Gastroesophageal sphincter (tissue), 4 donors: Measurements from ENCODE around the gene PPIF. TPM values are rescaled to one million over a fixed set of nuclear protein-coding genes. Genes with fewer than 3 reads are reported as not detected.

Experiments
- ATAC-seq: fragments of 150-250 bp; one replicate; pipeline ENCODE4 v1.9.1; 2016; ENCODE audit warnings: mild to moderate bottlenecking, moderate library complexity
- H3K27ac ChIP-seq, 4 donors: fragments of 200-600 bp; sonication (generic) in 3 of 4; 1 replicate in 3 of 4; 2 replicates in 1 of 4; pipeline ENCODE4 v1.5.1; 2016 to 2019
- H3K27me3 ChIP-seq: fragments of 200-600 bp; sonication (generic); one replicate; pipeline ENCODE4 v1.5.1; 2019
- H3K36me3 ChIP-seq, 2 donors: fragments of 200-600 bp; sonication (generic); one replicate each; pipeline ENCODE4 v1.5.1; 2019; ENCODE audit warnings: control low read depth in 1 of 2
- H3K4me1 ChIP-seq, 3 donors: fragments of 200-600 bp; sonication (generic); 1 replicate in 2 of 3; 2 replicates in 1 of 3; pipeline ENCODE4 v1.5.1; 2016 to 2019; ENCODE audit warnings: control low read depth in 2 of 3
- H3K4me3 ChIP-seq, 2 donors: fragments of 200-600 bp; sonication (generic); one replicate each; pipeline ENCODE4 v1.5.1; 2019; ENCODE audit warnings: mild to moderate bottlenecking in 1 of 2, moderate library complexity in 1 of 2
- H3K9me3 ChIP-seq, 3 donors: fragments of 200-600 bp; sonication (generic); one replicate each; pipeline ENCODE4 v1.5.1; 2017 to 2019; ENCODE audit warnings: control low read depth in 2 of 3
- CTCF ChIP-seq, 4 experiments: fragments of 200-600 bp in 2 of 4; fragments of 450-650 bp in 2 of 4; sonication (generic) in 1 of 4; IDR thresholded peaks; one replicate each; pipeline ENCODE4 v1.5.1; 2017 to 2019; ENCODE audit warnings: antibody characterized with exemption in 4 of 4, mild to moderate bottlenecking in 2 of 4, moderate library complexity in 2 of 4
- EP300 ChIP-seq: sonication (generic); formaldehyde crosslinking; IDR thresholded peaks from one replicate; pipeline ENCODE4 v1.6.1; 2017; ENCODE audit warnings: antibody characterized with exemption, mild to moderate bottlenecking
- POLR2A ChIP-seq, 2 donors: fragments of 450-650 bp; IDR thresholded peaks; one replicate each; pipeline ENCODE4 v1.6.1; 2017; ENCODE audit warnings: antibody characterized with exemption in 2 of 2, mild to moderate bottlenecking in 2 of 2, moderate library complexity in 1 of 2
- POLR2AphosphoS5 ChIP-seq: sonication (generic); formaldehyde crosslinking; IDR thresholded peaks from one replicate; pipeline ENCODE4 v1.6.1; 2017; ENCODE audit warnings: antibody characterized with exemption
- WGBS, 2 donors: methylation state at CpG; one replicate each; pipeline ENCODE4 v1.1.5; 2018; ENCODE audit warnings: low coverage in 1 of 2; 5-methylcytosine and 5-hydroxymethylcytosine counted together
- total RNA-seq, 4 donors: library from RNA; depleted of rRNA; stranded (reverse); fragments of >200 nt; gene quantifications; one replicate each; pipeline ENCODE4 v1.1.0, GENCODE V29; 2016

Gene PPIF
- total RNA-seq, 4 donors from 2014 or later: 16.5 to 38.0 (median 22.8) TPM

GRCh38 chr10:79349766-79350406 is 2.6 kb downstream of the PPIF start:
- H3K4me1 ChIP-seq: peaks cover 0 to 36% (median 17%) of the 10 kb centered on the region in 3 donors
- no peaks in the 10 kb centered on the region for H3K27me3 ChIP-seq
- WGBS, 2 donors: 80 to 100% methylated on average over 1 to 4 of the region's 6 CpGs
- ATAC-seq: no peak
- H3K4me3 ChIP-seq: no peak overlapping the region
- peaks cover 0 to 60% of the 10 kb centered on the region in 2 donors for H3K36me3 ChIP-seq
- TF ChIP-seq EP300 (no peak), POLR2AphosphoS5 (no peak), POLR2A (IDR thresholded peaks at IDR 0.05) (no peak), CTCF (IDR thresholded peaks at IDR 0.05) (no peak)
- H3K9me3 ChIP-seq: no peaks in the 10 kb centered on the region
- H3K27ac ChIP-seq: no peak overlapping the region

GRCh38 chr10:79350407-79351154 is 3.3 kb downstream of the PPIF start:
- no peak overlapping the region for H3K27ac ChIP-seq
- peaks cover 0 to 67% of the 10 kb centered on the region in 2 donors for H3K36me3 ChIP-seq
- no peaks in the 10 kb centered on the region for H3K27me3 ChIP-seq
- H3K4me3 ChIP-seq: no peak overlapping the region
- TF ChIP-seq POLR2AphosphoS5 (no peak), EP300 (no peak), POLR2A (IDR thresholded peaks at IDR 0.05) (no peak)
- H3K9me3 ChIP-seq: no peaks in the 10 kb centered on the region
- 80 to 94% methylated on average over 1 to 11 of the region's 21 CpGs for WGBS, 2 donors
- H3K4me1 ChIP-seq: peaks cover 0 to 36% (median 17%) of the 10 kb centered on the region in 3 donors
- no peak for ATAC-seq

- peaks cover 0 to 33% (median 17%) of the 10 kb centered on the region in 3 donors for H3K4me1 ChIP-seq
- H3K4me3 ChIP-seq: no peak overlapping the region
- no peak for ATAC-seq
- H3K9me3 ChIP-seq: no peaks in the 10 kb centered on the region
- no peaks in the 10 kb centered on the region for H3K27me3 ChIP-seq
- 79% methylated on average over 3 of the region's 13 CpGs; no CpG with 5 or more reads in 1 of the 2 donors for WGBS, 2 donors
- TF ChIP-seq EP300: no peak
- TF ChIP-seq POLR2A (IDR thresholded peaks at IDR 0.05): no peak
- no peak for TF ChIP-seq POLR2AphosphoS5
- TF ChIP-seq CTCF (IDR thresholded peaks at IDR 0.05): no peak
- H3K36me3 ChIP-seq: peaks cover 0 to 73% of the 10 kb centered on the region in 2 donors
- no peak overlapping the region for H3K27ac ChIP-seq
These were observed 4.1 kb downstream of the PPIF start for GRCh38 chr10:79351332-79351731.

- Histone ChIP-seq H3K4me3 (no peak overlapping the region), H3K36me3 (peaks cover 0 to 81% of the 10 kb centered on the region in 2 donors), H3K27ac (no peak overlapping the region), H3K27me3 (no peaks in the 10 kb centered on the region), H3K4me1 (peaks cover 0 to 24% (median 11%) of the 10 kb centered on the region in 3 donors), H3K9me3 (no peaks in the 10 kb centered on the region)
- 92% methylated on average over 2 of the region's 11 CpGs; no CpG with 5 or more reads in 1 of the 2 donors for WGBS, 2 donors
- ATAC-seq: no peak
- TF ChIP-seq EP300 (no peak), CTCF (IDR thresholded peaks at IDR 0.05) (no peak)
These were observed 5.0 kb downstream of the PPIF start for GRCh38 chr10:79352035-79352877.

- Histone ChIP-seq H3K27me3 (no peaks in the 10 kb centered on the region), H3K4me1 (peaks cover 0 to 19% (median 10%) of the 10 kb centered on the region in 3 donors), H3K27ac (no peak overlapping the region), H3K36me3 (peaks cover 0 to 85% of the 10 kb centered on the region in 2 donors), H3K9me3 (no peaks in the 10 kb centered on the region), H3K4me3 (no peak overlapping the region)
- WGBS, 2 donors: 82 to 94% methylated on average over 6 to 7 of the region's 8 CpGs
- ATAC-seq: no peak
- TF ChIP-seq CTCF (IDR thresholded peaks at IDR 0.05): no peak
- no peak for TF ChIP-seq POLR2AphosphoS5
- TF ChIP-seq POLR2A (IDR thresholded peaks at IDR 0.05): no peak
- TF ChIP-seq EP300: no peak
These were observed 5.7 kb downstream of the PPIF start for GRCh38 chr10:79353000-79353406.
